DND-41 (cell line): ENCODE results near the gene PAFAH1B2.

Experiments
- EZH2 ChIP-seq: IDR thresholded peaks from 3 replicates; pipeline ENCODE4 v1.6.1; 2012; ENCODE audit warnings: borderline replicate concordance, low read depth, mild to moderate bottlenecking, moderate library complexity, low read length, inconsistent platforms; ENCODE audit not compliant: severe bottlenecking
- TF ChIP-seq, protein P1 (sequence below): IDR thresholded peaks from 2 replicates; pipeline ENCODE4 v1.5.1; 2012; ENCODE audit warnings: borderline replicate concordance, low read length, moderate library complexity, mild to moderate bottlenecking; ENCODE audit not compliant: poor library complexity, severe bottlenecking; ENCODE audit errors: extremely low read depth

DNA sequence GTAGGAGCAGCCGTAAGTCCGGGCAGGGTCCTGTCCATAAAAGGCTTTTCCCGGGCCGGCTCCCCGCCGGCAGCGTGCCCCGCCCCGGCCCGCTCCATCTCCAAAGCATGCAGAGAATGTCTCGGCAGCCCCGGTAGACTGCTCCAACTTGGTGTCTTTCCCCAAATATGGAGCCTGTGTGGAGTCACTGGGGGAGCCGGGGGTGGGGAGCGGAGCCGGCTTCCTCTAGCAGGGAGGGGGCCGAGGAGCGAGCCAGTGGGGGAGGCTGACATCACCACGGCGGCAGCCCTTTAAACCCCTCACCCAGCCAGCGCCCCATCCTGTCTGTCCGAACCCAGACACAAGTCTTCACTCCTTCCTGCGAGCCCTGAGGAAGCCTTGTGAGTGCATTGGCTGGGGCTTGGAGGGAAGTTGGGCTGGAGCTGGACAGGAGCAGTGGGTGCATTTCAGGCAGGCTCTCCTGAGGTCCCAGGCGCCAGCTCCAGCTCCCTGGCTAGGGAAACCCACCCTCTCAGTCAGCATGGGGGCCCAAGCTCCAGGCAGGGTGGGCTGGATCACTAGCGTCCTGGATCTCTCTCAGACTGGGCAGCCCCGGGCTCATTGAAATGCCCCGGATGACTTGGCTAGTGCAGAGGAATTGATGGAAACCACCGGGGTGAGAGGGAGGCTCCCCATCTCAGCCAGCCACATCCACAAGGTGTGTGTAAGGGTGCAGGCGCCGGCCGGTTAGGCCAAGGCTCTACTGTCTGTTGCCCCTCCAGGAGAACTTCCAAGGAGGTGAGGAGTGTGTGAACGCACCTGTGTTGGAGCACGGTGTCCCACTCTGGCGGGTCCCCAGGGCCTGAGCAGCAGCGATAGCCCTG lies 55.2 kb downstream of the PAFAH1B2 start, which contains the start of gene TAGLN:
- TF ChIP-seq, protein P1, sequence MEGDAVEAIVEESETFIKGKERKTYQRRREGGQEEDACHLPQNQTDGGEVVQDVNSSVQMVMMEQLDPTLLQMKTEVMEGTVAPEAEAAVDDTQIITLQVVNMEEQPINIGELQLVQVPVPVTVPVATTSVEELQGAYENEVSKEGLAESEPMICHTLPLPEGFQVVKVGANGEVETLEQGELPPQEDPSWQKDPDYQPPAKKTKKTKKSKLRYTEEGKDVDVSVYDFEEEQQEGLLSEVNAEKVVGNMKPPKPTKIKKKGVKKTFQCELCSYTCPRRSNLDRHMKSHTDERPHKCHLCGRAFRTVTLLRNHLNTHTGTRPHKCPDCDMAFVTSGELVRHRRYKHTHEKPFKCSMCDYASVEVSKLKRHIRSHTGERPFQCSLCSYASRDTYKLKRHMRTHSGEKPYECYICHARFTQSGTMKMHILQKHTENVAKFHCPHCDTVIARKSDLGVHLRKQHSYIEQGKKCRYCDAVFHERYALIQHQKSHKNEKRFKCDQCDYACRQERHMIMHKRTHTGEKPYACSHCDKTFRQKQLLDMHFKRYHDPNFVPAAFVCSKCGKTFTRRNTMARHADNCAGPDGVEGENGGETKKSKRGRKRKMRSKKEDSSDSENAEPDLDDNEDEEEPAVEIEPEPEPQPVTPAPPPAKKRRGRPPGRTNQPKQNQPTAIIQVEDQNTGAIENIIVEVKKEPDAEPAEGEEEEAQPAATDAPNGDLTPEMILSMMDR, result no peak
- TF ChIP-seq EZH2, result no peak
